Measurements from ENCODE around the gene CCDC39.

The CCDC39 gene

GRCh38 chr3:180617049-180617448 lies 62.2 kb downstream of the CCDC39 start:
- H3K27me3 ChIP-seq (ENCODE audit: insufficient read depth, low read length): no peaks in the 10 kb centered on the region
- no peak overlapping the region for H3K27ac ChIP-seq (ENCODE audit: low read depth, low read length, poor library complexity, severe bottlenecking)
- 0 out of 2 replicates have a peak, but pooled peaks cover 3% of the 10 kb centered on the region for H3K9me2 ChIP-seq (ENCODE audit: low read depth, low read length)
- no peaks in the 10 kb centered on the region for H3F3A ChIP-seq (ENCODE audit: insufficient read depth, low read length)
- H4K20me1 ChIP-seq (ENCODE audit: insufficient read depth, low read length): no peaks in the 10 kb centered on the region
- H3K79me2 ChIP-seq (ENCODE audit: insufficient read depth, low read length): no peaks in the 10 kb centered on the region
- TF ChIP-seq, protein P1, sequence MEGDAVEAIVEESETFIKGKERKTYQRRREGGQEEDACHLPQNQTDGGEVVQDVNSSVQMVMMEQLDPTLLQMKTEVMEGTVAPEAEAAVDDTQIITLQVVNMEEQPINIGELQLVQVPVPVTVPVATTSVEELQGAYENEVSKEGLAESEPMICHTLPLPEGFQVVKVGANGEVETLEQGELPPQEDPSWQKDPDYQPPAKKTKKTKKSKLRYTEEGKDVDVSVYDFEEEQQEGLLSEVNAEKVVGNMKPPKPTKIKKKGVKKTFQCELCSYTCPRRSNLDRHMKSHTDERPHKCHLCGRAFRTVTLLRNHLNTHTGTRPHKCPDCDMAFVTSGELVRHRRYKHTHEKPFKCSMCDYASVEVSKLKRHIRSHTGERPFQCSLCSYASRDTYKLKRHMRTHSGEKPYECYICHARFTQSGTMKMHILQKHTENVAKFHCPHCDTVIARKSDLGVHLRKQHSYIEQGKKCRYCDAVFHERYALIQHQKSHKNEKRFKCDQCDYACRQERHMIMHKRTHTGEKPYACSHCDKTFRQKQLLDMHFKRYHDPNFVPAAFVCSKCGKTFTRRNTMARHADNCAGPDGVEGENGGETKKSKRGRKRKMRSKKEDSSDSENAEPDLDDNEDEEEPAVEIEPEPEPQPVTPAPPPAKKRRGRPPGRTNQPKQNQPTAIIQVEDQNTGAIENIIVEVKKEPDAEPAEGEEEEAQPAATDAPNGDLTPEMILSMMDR (IDR thresholded peaks at IDR 0.05; ENCODE audit: low read length): no peak
- TF ChIP-seq EZH2 (IDR thresholded peaks at IDR 0.05; ENCODE audit: borderline replicate concordance, low read length): no peak
- H3K36me3 ChIP-seq (ENCODE audit: insufficient read depth, low read length): peaks cover 33% of the 10 kb centered on the region
- no peaks in the 10 kb centered on the region for H3K9me3 ChIP-seq (ENCODE audit: low read length)
- no peak overlapping the region for H3K9ac ChIP-seq (ENCODE audit: low read length)
- no peak overlapping the region for H3K4me3 ChIP-seq (ENCODE audit: low read depth, low read length, poor library complexity, severe bottlenecking)
- H3K4me2 ChIP-seq (ENCODE audit: low read length): no peak overlapping the region
- H2AFZ ChIP-seq (ENCODE audit: low read length): no peak overlapping the region
- no peaks in the 10 kb centered on the region for H3K4me1 ChIP-seq (ENCODE audit: insufficient read depth, low read length, severe bottlenecking)

- H3K27ac ChIP-seq (ENCODE audit: low read depth, low read length, poor library complexity, severe bottlenecking): no peak overlapping the region
- no peak overlapping the region for H3K4me3 ChIP-seq (ENCODE audit: low read depth, low read length, poor library complexity, severe bottlenecking)
- no peaks in the 10 kb centered on the region for H4K20me1 ChIP-seq (ENCODE audit: insufficient read depth, low read length)
- H3K36me3 ChIP-seq (ENCODE audit: insufficient read depth, low read length): peaks cover 44% of the 10 kb centered on the region
- no peaks in the 10 kb centered on the region for H3K9me3 ChIP-seq (ENCODE audit: low read length)
- H3K9ac ChIP-seq (ENCODE audit: low read length): no peak overlapping the region
- no peaks in the 10 kb centered on the region for H3K27me3 ChIP-seq (ENCODE audit: insufficient read depth, low read length)
- H3K9me2 ChIP-seq (ENCODE audit: low read depth, low read length): 0 out of 2 replicates have a peak, but pooled peaks cover 3% of the 10 kb centered on the region
- no peaks in the 10 kb centered on the region for H3K79me2 ChIP-seq (ENCODE audit: insufficient read depth, low read length)
- H3K4me1 ChIP-seq (ENCODE audit: insufficient read depth, low read length, severe bottlenecking): no peaks in the 10 kb centered on the region
- H3F3A ChIP-seq (ENCODE audit: insufficient read depth, low read length): no peaks in the 10 kb centered on the region
- TF ChIP-seq, protein P1 (IDR thresholded peaks at IDR 0.05; ENCODE audit: low read length): no peak
- no peak for TF ChIP-seq EZH2 (IDR thresholded peaks at IDR 0.05; ENCODE audit: borderline replicate concordance, low read length)
- H3K4me2 ChIP-seq (ENCODE audit: low read length): no peak overlapping the region
- H2AFZ ChIP-seq (ENCODE audit: low read length): no peak overlapping the region
These were observed 63.3 kb downstream of the CCDC39 start for GRCh38 chr3:180615954-180616353.

DNA sequence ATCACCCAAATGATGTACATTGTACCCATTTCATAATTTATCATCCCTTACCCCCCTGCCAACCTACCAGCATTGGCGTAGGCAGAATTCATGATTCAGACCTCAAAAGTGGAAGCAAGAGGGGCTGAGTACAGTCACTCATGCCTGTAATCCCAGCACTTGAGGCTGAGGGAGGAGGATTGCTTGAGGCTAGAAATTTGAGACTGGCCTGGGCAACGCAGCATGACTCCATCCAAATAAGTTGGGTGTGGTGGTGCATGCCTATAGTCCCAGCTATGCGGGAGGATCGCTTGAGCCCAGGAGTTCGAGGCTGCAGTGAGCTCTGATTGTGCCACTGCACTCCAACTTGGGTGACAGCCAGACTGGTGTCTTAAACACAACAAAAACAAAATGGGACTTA lies 66.9 kb downstream of the CCDC39 start:
- no peak overlapping the region for H2AFZ ChIP-seq (ENCODE audit: low read length)

More for the DNA sequence above, 66.9 kb downstream of the CCDC39 start:
- H3K9me2 ChIP-seq (ENCODE audit: low read depth, low read length): no peaks in the 10 kb centered on the region
- H4K20me1 ChIP-seq (ENCODE audit: insufficient read depth, low read length): no peaks in the 10 kb centered on the region
- H3K27me3 ChIP-seq (ENCODE audit: insufficient read depth, low read length): no peaks in the 10 kb centered on the region
- peaks cover 71% of the 10 kb centered on the region for H3K36me3 ChIP-seq (ENCODE audit: insufficient read depth, low read length)
- H3K9me3 ChIP-seq (ENCODE audit: low read length): no peaks in the 10 kb centered on the region
- H3K4me2 ChIP-seq (ENCODE audit: low read length): no peak overlapping the region
- H3K27ac ChIP-seq (ENCODE audit: low read depth, low read length, poor library complexity, severe bottlenecking): no peak overlapping the region
- no peak overlapping the region for H3K9ac ChIP-seq (ENCODE audit: low read length)
- no peaks in the 10 kb centered on the region for H3K79me2 ChIP-seq (ENCODE audit: insufficient read depth, low read length)
- no peak overlapping the region for H3K4me3 ChIP-seq (ENCODE audit: low read depth, low read length, poor library complexity, severe bottlenecking)
- no peaks in the 10 kb centered on the region for H3K4me1 ChIP-seq (ENCODE audit: insufficient read depth, low read length, severe bottlenecking)
- TF ChIP-seq, protein P1 (IDR thresholded peaks at IDR 0.05; ENCODE audit: low read length): no peak
- TF ChIP-seq EZH2 (IDR thresholded peaks at IDR 0.05; ENCODE audit: borderline replicate concordance, low read length): no peak
- no peaks in the 10 kb centered on the region for H3F3A ChIP-seq (ENCODE audit: insufficient read depth, low read length)
